CD4-positive, alpha-beta T cell treated with Interleukin-1 beta for 1 hour (primary cell): Measurements from ENCODE around the gene PSKH1.
"Not testable (repeated sequence)": the region's sequence is repeated elsewhere in the genome, so short reads cannot be mapped to it uniquely, and the experiment has no call there.

Experiments used
- DNase-seq, 2 donors: peaks; one replicate each; pipeline ENCODE4 v3.0.0-alpha.2; 2020 to 2022

PSKH1 gene

GRCh38 chr16:67892375-67892774, 679 bp upstream of the PSKH1 start:
- DNase-seq: no peak

GRCh38 chr16:67893743-67894399, 817 bp downstream of the PSKH1 start:
- DNase-seq: no peak

- DNase-seq: no peak
Observed at GRCh38 chr16:67897231-67897630, 4.2 kb downstream of the PSKH1 start.

GRCh38 chr16:67901734-67902133, 8.7 kb downstream of the PSKH1 start:
- no peak for DNase-seq

- DNase-seq: no peak
Observed at GRCh38 chr16:67902831-67903230, 9.8 kb downstream of the PSKH1 start.

GRCh38 chr16:67907397-67908180, 14.5 kb downstream of the PSKH1 start:
- no peak for DNase-seq

- no peak for DNase-seq
Observed at GRCh38 chr16:67909056-67909742, 16.1 kb downstream of the PSKH1 start.

GRCh38 chr16:67910158-67910557, 17.1 kb downstream of the PSKH1 start:
- no peak for DNase-seq

GRCh38 chr16:67914758-67915495, 21.9 kb downstream of the PSKH1 start:
- DNase-seq: no peak

- DNase-seq: not testable (repeated sequence)
Observed at GRCh38 chr16:67915496-67915769, 22.4 kb downstream of the PSKH1 start.

- DNase-seq: no peak
Observed at GRCh38 chr16:67915831-67916723, 23.0 kb downstream of the PSKH1 start.

- DNase-seq: no peak
Observed at GRCh38 chr16:67917140-67917851, 24.2 kb downstream of the PSKH1 start.

GRCh38 chr16:67917852-67918236, 24.8 kb downstream of the PSKH1 start:
- no peak for DNase-seq

GRCh38 chr16:67919622-67920221, 26.7 kb downstream of the PSKH1 start:
- no peak for DNase-seq

GRCh38 chr16:67922221-67922620, 29.2 kb downstream of the PSKH1 start:
- no peak for DNase-seq

- DNase-seq: no peak
Observed at GRCh38 chr16:67922740-67923139, 29.7 kb downstream of the PSKH1 start.

- no peak for DNase-seq
Observed at GRCh38 chr16:67923414-67924116, 30.5 kb downstream of the PSKH1 start.

GRCh38 chr16:67924140-67924906, 31.3 kb downstream of the PSKH1 start:
- DNase-seq: no peak

GRCh38 chr16:67926181-67926750, 33.2 kb downstream of the PSKH1 start:
- no peak for DNase-seq
